ENCODE data around the gene C5orf24. TPM values are rescaled to one million over a fixed set of nuclear protein-coding genes. Genes with fewer than 3 reads are reported as not detected.

Gene C5orf24
- total RNA-seq, 3 donors from 2014 or later: 19.2 to 25.4 (median 23.7) TPM

DNA sequence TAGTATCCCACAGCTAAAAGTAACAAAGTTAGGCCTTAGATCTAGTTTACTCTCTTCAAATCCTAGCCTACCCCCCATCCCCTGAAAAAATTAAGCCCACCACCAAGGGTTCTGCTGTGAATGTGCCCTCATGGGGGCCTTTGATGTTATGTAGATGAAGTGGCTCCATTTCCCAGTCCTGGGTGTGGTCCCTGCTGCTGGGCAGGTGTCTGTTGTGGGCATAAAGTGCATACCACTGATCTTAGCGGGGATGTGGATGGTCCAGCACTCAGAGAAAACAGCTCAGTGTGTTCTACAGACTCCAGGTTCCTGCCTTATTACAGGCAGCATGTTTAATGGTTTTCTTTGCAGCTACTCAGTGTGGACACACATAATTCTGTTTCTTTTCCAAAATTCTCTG is 61.0 kb downstream of the C5orf24 start:
- H3K9me3 Mint-ChIP-seq: no peaks in the 10 kb centered on the region
- H3K4me3 Mint-ChIP-seq: peak overlapping the region; percentile 51
- no peak for DNase-seq
- H3K27me3 Mint-ChIP-seq (ENCODE audit: low read depth): no peaks in the 10 kb centered on the region
- no peak for ATAC-seq
- H3K36me3 Mint-ChIP-seq (ENCODE audit: insufficient read depth): peaks cover 5% of the 10 kb centered on the region
- H3K4me1 Mint-ChIP-seq (ENCODE audit: low read depth): peaks cover 8% of the 10 kb centered on the region

Other genes starting within 250 kb of the C5orf24 start
- 10 to 100 TPM; 57.4 to 63.7 (median 58.3) TPM for gene SAR1B, start 213.1 kb upstream of the C5orf24 start, total RNA-seq
- gene SEC24A, start 197.2 kb upstream of the C5orf24 start, total RNA-seq: 10 to 100 TPM; 27.2 to 30.0 (median 28.3) TPM
- 10 to 100 TPM; 21.7 to 24.5 (median 23.1) TPM for gene CAMLG, start 107.4 kb upstream of the C5orf24 start, total RNA-seq
- gene DDX46, start 87.2 kb upstream of the C5orf24 start, total RNA-seq: 10 to 100 TPM; 70.9 to 80.8 (median 72.2) TPM
- 10 to 100 TPM; 39.5 to 47.4 (median 40.1) TPM for gene TXNDC15, start 28.4 kb downstream of the C5orf24 start, total RNA-seq
- gene PCBD2, start 59.2 kb downstream of the C5orf24 start, total RNA-seq: 1 to 10 TPM; 5.5 to 8.0 (median 6.6) TPM
- gene CATSPER3, start 121.9 kb downstream of the C5orf24 start, total RNA-seq: under 1 TPM; 0.16 to 0.63 (median 0.38) TPM
- under 1 TPM in 2 of 3 donors, not detected in 1; 0.37 to 0.43 TPM for gene PITX1, start 188.3 kb downstream of the C5orf24 start, total RNA-seq